ENCODE measurements around the gene TINAGL1. TPM values are rescaled to one million over a fixed set of nuclear protein-coding genes. Genes with fewer than 3 reads are reported as not detected.

Gene TINAGL1
- total and polyA plus RNA-seq, 7 donors: 28.5 to 59.6 (median 52.5) TPM

GRCh38 chr1:31617218-31617915 lies 41.1 kb downstream of the TINAGL1 start, which contains the start of gene HCRTR1:
HCRTR1 (plus strand) TSS chr1:31617689; CDS start chr1:31619193, 1,504 bp downstream.
- no peaks in the 10 kb centered on the region for H3K4me1 ChIP-seq
- TF ChIP-seq, protein P1, sequence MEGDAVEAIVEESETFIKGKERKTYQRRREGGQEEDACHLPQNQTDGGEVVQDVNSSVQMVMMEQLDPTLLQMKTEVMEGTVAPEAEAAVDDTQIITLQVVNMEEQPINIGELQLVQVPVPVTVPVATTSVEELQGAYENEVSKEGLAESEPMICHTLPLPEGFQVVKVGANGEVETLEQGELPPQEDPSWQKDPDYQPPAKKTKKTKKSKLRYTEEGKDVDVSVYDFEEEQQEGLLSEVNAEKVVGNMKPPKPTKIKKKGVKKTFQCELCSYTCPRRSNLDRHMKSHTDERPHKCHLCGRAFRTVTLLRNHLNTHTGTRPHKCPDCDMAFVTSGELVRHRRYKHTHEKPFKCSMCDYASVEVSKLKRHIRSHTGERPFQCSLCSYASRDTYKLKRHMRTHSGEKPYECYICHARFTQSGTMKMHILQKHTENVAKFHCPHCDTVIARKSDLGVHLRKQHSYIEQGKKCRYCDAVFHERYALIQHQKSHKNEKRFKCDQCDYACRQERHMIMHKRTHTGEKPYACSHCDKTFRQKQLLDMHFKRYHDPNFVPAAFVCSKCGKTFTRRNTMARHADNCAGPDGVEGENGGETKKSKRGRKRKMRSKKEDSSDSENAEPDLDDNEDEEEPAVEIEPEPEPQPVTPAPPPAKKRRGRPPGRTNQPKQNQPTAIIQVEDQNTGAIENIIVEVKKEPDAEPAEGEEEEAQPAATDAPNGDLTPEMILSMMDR (IDR thresholded peaks at IDR 0.05): no peak
- DNase-seq (no peak), ATAC-seq (peak in 3 of 4 donors; percentile 9 to 45 (median 21))
- no peak within 1 kb of the TSS for H3K27ac ChIP-seq
- peaks cover 0 to 24% (median 7%) of the 10 kb centered on the region in 3 donors for H3K27me3 ChIP-seq (ENCODE audit: insufficient read depth in 3 of 3, low read length in 2 of 3)
- intact Hi-C loops (cut with DNase I): no loop called here
- no peaks in the 10 kb centered on the region for H3K36me3 ChIP-seq (ENCODE audit: insufficient read depth in 1 of 2, low read depth in 1 of 2)
- peak within 1 kb of the TSS; percentile 71 for H3K4me3 ChIP-seq
- H3K9me3 ChIP-seq: no peaks in the 10 kb centered on the region
- 4 to 11% (median 5%) methylated on average over 25 to 47 of the region's 48 CpGs for WGBS, 3 donors

DNA sequence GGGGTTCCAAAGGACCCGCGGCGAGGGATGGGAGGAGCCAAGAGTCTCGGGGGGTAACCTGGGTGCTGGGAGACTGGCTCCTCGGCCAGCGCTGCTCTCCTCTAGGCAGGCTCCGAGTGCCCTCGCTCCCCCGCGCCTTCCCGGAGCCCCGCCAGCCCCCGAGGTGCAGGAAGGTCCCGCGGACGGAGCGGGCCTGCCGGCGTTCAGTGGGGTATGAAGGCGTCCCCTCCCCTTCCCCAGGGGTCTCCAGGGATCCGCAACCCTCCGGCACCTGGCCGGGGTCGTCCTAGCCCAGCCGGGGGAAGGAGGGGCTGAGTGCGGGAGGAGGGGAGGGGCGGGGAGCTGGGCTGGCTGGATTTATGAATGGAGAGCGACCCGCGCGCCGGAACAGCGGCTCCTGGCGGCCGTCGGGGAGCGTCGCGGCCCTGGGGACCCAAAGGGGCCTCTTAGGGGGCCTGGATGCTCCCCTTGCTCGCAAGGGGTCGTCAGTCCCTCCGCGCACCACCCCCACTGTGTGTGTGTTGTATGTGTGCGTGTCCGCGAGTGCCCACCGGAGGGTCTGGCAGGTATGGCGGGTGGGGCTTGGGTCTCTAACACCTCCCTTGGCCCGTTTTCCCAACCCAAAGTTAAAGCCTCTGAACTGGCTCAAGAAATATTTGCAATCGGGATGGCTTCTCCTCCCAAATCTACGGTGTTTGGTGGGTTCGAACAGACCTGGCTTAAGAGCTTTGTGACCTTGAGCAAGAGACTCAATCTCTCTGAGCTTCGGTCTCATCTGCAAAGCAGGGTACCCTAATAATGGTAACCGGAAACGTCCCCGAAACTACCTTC lies 41.8 kb downstream of the TINAGL1 start:
- WGBS, 3 donors: 10 to 14% (median 11%) methylated on average over 45 to 55 of the region's 56 CpGs
- H3K4me3 ChIP-seq: peak overlapping the region; percentile 71
- no peaks in the 10 kb centered on the region for H3K4me1 ChIP-seq
- ATAC-seq (peak; percentile 32 to 77 (median 60)), DNase-seq (peak; percentile 43 to 66)
- peaks cover 0 to 24% (median 7%) of the 10 kb centered on the region in 3 donors for H3K27me3 ChIP-seq (ENCODE audit: insufficient read depth in 3 of 3, low read length in 2 of 3)
- TF ChIP-seq, protein P1 (IDR thresholded peaks at IDR 0.05): peak; percentile 67
- H3K27ac ChIP-seq: no peak overlapping the region
- intact Hi-C loops (cut with DNase I): no loop called here
- H3K9me3 ChIP-seq: no peaks in the 10 kb centered on the region
- no peaks in the 10 kb centered on the region for H3K36me3 ChIP-seq (ENCODE audit: insufficient read depth in 1 of 2, low read depth in 1 of 2)

- peak in 2 of 4 donors; percentile 22 to 43 for ATAC-seq
- H3K27me3 ChIP-seq (ENCODE audit: insufficient read depth in 3 of 3, low read length in 2 of 3): peaks cover 0 to 24% (median 7%) of the 10 kb centered on the region in 3 donors
- intact Hi-C loops (cut with DNase I): no loop called here
- no peak for DNase-seq
- no peak overlapping the region for H3K4me3 ChIP-seq
- TF ChIP-seq, protein P1 (IDR thresholded peaks at IDR 0.05): no peak
- H3K27ac ChIP-seq: no peak overlapping the region
- WGBS, 3 donors: 71 to 81% (median 71%) methylated on average over 23 of the region's 23 CpGs
- no peaks in the 10 kb centered on the region for H3K4me1 ChIP-seq
- H3K9me3 ChIP-seq: no peaks in the 10 kb centered on the region
- H3K36me3 ChIP-seq (ENCODE audit: insufficient read depth in 1 of 2, low read depth in 1 of 2): no peaks in the 10 kb centered on the region
These were observed 42.9 kb downstream of the TINAGL1 start for GRCh38 chr1:31618916-31619846.

DNA sequence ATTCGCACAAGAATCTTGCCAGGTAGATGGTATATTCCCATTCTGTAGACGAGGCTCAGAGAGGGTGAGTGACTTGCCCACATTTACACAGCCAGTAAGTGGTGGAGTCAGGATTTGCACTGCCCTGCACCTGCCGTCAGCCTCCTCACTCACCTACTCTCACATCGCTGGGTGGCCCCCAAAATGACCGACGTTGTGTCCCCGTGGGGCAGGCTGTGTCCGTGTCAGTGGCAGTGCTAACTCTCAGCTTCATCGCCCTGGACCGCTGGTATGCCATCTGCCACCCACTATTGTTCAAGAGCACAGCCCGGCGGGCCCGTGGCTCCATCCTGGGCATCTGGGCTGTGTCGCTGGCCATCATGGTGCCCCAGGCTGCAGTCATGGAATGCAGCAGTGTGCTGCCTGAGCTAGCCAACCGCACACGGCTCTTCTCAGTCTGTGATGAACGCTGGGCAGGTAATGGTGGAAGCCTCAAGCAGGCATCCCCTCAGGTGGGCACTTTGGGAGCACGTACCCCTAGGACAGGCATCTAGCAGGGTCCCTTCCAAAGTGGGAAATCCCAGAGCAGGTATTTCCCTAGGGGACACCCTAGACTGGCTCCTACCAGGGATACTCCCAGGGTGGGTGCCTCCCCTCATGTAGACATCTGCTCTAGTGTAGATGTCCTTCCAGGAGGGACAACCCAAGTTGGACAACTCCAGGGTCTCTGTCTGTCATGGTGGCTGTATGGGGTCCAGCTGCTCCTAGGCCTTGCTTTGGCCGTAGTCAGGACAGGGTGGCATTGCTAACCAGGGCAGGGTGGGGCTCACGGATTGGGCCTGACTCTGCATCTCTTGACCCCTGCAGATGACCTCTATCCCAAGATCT lies 44.5 kb downstream of the TINAGL1 start:
- Histone ChIP-seq H3K4me3 (no peak overlapping the region), H3K27me3 (ENCODE audit: insufficient read depth in 3 of 3, low read length in 2 of 3) (peaks cover 0 to 24% (median 7%) of the 10 kb centered on the region in 3 donors), H3K27ac (no peak overlapping the region), H3K9me3 (no peaks in the 10 kb centered on the region), H3K36me3 (ENCODE audit: insufficient read depth in 1 of 2, low read depth in 1 of 2) (no peaks in the 10 kb centered on the region), H3K4me1 (peaks cover under 1% of the 10 kb centered on the region)
- DNase-seq (no peak), ATAC-seq (no peak)
- intact Hi-C loops (cut with DNase I): no loop called here
- 89 to 92% (median 91%) methylated on average over 20 of the region's 20 CpGs for WGBS, 3 donors
- TF ChIP-seq, protein P1 (IDR thresholded peaks at IDR 0.05): no peak

Measured in psoas muscle (tissue), 8 donors.